ENCODE measurements around the gene GTF2E1. TPM values are rescaled to one million over a fixed set of nuclear protein-coding genes. Genes with fewer than 3 reads are reported as not detected.
"Not testable (repeated sequence)": the region's sequence is repeated elsewhere in the genome, so short reads cannot be mapped to it uniquely, and the experiment has no call there.

GTF2E1 gene
- total RNA-seq, 1 donor: 32.4 TPM

GRCh38 chr3:120778776-120779175, 36.2 kb downstream of the GTF2E1 start:
- H3K4me3 ChIP-seq (ENCODE audit: low read depth, low read length): no peak overlapping the region
- no peak for DNase-seq (ENCODE audit: low read depth)
- no peak for TF ChIP-seq CTCF (IDR thresholded peaks at IDR 0.05; ENCODE audit: insufficient read depth, low read depth, low read length)

- TF ChIP-seq CTCF (IDR thresholded peaks at IDR 0.05; ENCODE audit: insufficient read depth, low read depth, low read length): no peak
- no peak overlapping the region for H3K4me3 ChIP-seq (ENCODE audit: low read depth, low read length)
- DNase-seq (ENCODE audit: low read depth): peak; percentile 63
Observed at GRCh38 chr3:120780977-120781376, 38.4 kb downstream of the GTF2E1 start.

- DNase-seq (ENCODE audit: low read depth): peak; percentile 37
- H3K4me3 ChIP-seq (ENCODE audit: low read depth, low read length): not testable (repeated sequence)
Observed at GRCh38 chr3:120785832-120786231, 43.3 kb downstream of the GTF2E1 start.

GRCh38 chr3:120791010-120791409, 48.5 kb downstream of the GTF2E1 start:
- H3K4me3 ChIP-seq (ENCODE audit: low read depth, low read length): no peak overlapping the region
- no peak for TF ChIP-seq CTCF (IDR thresholded peaks at IDR 0.05; ENCODE audit: insufficient read depth, low read depth, low read length)
- DNase-seq (ENCODE audit: low read depth): no peak

GRCh38 chr3:120791913-120792312, 49.4 kb downstream of the GTF2E1 start:
- peak; percentile 44 for DNase-seq (ENCODE audit: low read depth)
- TF ChIP-seq CTCF (IDR thresholded peaks at IDR 0.05; ENCODE audit: insufficient read depth, low read depth, low read length): no peak
- no peak overlapping the region for H3K4me3 ChIP-seq (ENCODE audit: low read depth, low read length)

- TF ChIP-seq CTCF (IDR thresholded peaks at IDR 0.05; ENCODE audit: insufficient read depth, low read depth, low read length): no peak
- DNase-seq (ENCODE audit: low read depth): peak; percentile 18
- no peak overlapping the region for H3K4me3 ChIP-seq (ENCODE audit: low read depth, low read length)
Observed at GRCh38 chr3:120793601-120794000, 51.1 kb downstream of the GTF2E1 start.

- DNase-seq (ENCODE audit: low read depth): peak; percentile 86
- TF ChIP-seq CTCF (IDR thresholded peaks at IDR 0.05; ENCODE audit: insufficient read depth, low read depth, low read length): peak; percentile 88
Observed at GRCh38 chr3:120795017-120795648, 52.6 kb downstream of the GTF2E1 start.

More at GRCh38 chr3:120795017-120795648, 52.6 kb downstream of the GTF2E1 start:
- no peak overlapping the region for H3K4me3 ChIP-seq (ENCODE audit: low read depth, low read length)

Data from fibroblast of villous mesenchyme (primary cell).